ENCODE results near the gene ADGRB3.
"Not testable (repeated sequence)": the region's sequence is repeated elsewhere in the genome, so short reads cannot be mapped to it uniquely, and the experiment has no call there.

The ADGRB3 gene

DNA sequence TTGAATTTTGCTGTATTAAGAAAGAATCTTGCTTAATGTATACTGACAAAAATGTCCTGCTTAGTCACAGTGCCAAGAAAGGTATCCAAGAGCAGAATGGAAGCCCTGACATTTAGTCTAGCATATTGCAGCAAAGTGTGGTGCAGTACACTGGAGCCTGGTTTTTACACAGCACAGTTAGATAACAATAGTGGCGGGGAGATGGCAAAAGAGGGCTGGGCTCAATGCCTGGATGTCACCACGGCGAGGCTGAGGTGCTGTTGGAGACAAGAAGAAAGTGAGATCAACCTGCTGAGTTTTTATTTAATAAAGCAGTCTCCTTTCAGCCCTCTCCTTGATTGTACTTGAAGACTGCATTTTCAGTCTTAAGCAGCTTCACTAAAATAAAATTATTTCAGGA lies 735.7 kb downstream of the ADGRB3 start:
- no peak for DNase-seq

DNA sequence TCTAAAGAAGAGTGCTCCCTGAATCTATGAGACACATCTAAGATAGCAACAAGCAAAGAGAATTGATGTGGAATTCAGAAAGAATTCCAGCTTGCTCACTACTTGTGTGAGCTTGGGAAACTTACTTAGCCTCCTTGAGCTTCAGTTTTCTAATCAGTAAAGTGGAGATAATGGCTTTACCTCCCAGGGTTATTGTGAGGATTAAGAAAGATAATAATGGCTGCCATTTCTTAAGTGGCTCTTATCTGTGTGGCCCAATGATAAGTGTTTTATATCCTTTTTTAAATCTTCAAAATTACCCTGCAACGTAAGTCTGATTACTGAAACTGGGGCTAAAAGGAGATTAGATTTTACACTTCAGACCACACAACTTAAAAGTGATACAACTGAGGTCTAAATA lies 743.2 kb downstream of the ADGRB3 start:
- no peak for DNase-seq

DNA sequence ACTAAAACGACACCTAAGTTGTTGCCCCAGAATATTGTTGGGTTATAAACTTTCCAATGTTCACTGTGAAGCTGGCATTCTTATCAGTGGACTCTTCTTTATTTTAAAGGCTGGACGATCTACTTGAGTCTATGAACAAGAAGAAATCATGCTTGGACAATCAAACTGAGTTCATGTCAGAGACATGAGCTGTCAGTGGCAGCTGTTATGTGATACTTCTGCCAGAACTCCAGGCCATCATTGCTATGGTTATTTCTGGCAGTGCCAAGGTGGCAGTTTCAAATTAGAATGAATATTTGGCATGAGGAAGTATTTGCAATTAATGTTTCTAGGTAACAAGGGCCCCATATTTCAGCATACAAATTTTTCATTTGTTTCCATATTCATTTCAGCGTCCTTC lies 744.4 kb downstream of the ADGRB3 start:
- no peak for DNase-seq

GRCh38 chr6:69383627-69384026 lies 748.5 kb downstream of the ADGRB3 start:
- no peak for DNase-seq

DNA sequence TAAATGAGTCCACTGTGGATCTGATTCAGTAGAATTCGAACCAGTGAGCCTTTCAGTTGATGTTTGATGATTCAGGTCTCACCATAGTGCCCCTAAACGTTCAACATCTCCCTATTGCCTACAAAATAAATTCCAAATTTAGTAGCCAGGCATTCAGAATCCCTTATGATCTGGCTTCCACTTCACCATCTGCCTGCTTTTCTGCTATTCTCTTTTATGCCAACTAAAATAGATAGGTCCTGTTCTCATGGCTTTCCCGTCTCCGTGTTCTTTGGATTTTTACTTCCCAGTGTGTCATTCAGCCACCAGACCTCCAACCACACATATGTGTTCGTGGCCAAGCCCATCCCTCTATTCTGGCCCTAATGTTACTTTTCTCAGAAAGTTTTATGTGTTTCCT lies 751.3 kb downstream of the ADGRB3 start:
- DNase-seq: no peak

- DNase-seq: peak; percentile 31
These were observed 755.0 kb downstream of the ADGRB3 start for GRCh38 chr6:69390125-69390524.

- DNase-seq: no peak
These were observed 756.0 kb downstream of the ADGRB3 start for GRCh38 chr6:69391106-69391505.

DNA sequence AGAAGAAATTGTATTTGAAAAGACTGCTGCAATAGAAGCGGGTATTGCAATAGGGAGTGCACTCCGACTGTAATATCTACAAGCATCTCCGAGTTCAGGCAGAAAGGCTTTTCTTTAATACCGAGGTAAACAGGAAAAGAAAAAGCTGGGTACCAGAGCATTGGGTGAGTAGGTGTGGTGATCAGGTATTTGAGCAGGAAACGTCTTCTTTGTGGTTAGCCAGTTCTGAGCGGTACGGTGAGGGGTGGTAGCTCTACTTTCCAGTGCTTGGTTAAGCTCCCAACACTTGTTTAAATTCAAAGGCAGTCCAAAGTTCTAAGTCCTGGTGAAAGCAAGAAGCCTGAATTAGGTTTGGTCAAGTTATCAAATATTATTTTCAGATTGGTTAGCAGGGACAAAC lies 757.7 kb downstream of the ADGRB3 start:
- DNase-seq: no peak

DNA sequence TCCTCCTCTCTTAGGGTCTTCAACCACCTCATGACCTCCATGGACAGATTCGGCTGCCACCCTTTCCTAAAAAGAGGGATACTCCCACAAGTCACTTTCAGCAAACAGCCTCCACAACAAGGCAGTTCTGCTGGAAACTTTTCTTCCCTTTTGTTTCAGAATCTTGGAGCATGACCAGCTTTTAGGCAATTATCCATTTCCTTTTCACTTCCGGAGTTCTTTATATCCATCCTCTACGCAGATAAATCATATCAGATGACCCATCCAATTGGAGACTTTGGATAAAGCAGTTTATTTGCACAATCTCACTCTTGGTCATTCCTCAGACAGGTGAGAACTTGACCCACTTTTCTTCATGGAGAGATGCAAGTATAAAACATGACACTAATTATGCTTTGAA lies 763.2 kb downstream of the ADGRB3 start:
- DNase-seq: no peak

DNA sequence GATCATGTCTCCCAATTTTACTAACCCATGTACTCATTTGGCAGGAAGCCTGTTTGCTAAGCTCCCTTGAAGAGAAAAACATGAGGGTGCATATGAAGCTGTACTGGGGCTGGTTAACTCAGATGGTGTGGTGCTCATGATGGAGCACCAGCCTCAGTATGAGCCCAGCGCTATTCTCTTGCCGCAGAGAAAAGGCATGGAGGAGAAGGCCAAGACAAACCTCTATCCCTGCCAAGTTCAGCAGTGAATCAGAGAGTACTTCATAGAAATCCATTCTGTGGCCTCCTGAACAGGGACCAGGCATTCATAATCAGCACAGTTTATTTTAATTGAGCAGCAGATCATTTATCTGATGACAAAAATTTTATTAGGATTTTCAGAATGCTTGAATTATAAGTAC lies 763.6 kb downstream of the ADGRB3 start:
- DNase-seq: no peak

DNA sequence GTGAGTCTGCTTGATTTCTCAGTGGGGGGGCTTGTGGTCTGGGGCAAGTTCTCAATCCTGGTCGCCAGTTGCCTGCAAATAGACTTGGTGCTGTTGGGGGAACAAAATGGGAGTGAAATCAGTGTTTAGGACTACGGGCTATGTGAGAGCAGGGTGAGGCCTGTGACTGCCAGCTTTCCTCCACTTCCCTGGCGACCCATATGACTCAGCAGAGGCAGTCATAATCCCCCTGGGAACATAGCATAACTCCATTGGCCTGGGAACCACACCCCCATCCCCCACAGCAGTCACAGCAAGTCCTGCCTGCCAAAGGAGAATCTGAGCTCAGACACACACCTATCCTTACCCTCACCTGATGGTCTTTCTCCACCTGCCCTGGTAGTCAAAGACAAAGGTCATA lies 773.8 kb downstream of the ADGRB3 start:
- no peak for DNase-seq

DNA sequence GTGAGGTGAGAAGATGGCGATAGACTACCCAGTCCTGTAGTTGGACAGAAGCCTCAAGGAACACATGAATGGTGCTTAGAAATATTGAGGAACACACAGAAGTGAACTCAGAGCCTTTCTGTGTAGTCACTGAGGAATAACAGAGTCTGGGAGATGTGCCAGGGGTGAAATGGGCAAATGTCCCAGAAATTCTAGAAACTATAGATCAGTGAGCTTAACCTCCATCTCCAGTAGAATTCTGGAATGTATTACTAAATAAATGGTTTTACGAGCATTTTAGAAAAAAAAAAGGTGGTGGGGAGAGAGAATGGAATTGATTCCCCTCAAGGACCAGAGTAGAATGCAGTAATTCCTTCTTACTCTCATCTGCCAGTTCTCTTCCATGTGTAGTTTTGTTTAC lies 781.7 kb downstream of the ADGRB3 start:
- peak; percentile 76 for DNase-seq

GRCh38 chr6:69421269-69421668 lies 786.2 kb downstream of the ADGRB3 start:
- DNase-seq: no peak

GRCh38 chr6:69422020-69422419 lies 786.9 kb downstream of the ADGRB3 start:
- DNase-seq: no peak

GRCh38 chr6:69422475-69422874 lies 787.4 kb downstream of the ADGRB3 start:
- DNase-seq: no peak

- no peak for DNase-seq
These were observed 788.7 kb downstream of the ADGRB3 start for GRCh38 chr6:69423785-69424184.

DNA sequence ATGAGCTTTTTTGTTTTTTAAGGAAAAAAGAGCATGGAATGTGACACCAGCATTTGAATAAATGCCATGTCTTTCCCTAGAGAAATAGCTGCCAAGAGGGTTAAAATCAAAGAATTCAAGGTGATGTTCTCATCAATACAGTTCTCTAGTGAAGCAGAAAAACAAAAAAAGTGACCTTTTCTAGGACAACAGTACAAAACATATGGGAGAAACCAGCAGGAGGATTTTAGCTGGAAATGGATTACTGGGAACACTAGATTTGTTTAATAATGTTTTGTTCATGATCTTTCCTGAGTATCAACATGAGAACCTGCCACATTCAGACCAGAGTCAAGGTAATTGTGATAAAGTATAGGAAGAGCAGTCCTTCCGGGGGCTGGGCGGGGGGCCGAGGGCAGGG lies 789.5 kb downstream of the ADGRB3 start:
- DNase-seq: no peak

DNA sequence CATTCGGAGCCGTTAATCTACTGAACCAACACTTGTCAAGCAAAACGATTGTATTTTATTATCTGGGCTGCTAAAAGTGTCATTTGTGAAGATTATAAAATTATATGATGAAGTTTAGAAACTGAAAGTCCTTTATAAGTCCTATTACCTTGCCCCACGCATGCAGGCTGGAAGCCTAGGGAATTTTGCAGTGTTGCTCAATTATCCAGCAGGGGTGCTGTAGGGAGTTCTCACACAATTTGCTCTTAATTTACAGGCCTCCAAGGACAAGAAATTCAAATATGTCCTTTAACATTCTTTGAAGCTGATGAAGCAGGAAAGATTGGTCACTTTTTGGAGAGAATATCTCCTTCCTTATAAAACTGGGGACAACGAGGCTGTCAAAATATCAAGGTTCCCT lies 792.8 kb downstream of the ADGRB3 start:
- DNase-seq: no peak

DNA sequence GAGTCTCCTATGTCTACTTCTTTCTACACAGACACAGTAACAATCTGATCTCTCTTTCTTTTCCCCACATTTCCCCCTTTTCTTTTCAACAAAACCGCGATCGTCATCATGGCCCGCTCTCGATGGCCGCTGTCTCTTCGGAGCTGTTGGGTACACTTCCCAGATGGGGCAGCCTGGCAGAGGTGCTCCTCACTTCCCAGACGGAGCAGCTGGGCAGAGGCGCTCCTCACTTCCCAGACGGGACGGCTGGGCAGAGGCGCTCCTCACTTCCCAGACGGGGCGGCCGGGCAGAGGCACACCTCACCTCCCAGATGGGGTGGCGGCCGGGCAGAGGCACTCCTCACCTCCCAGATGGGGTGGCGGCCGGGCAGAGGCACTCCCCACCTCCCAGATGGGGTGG lies 797.1 kb downstream of the ADGRB3 start:
- not testable (repeated sequence) for DNase-seq

- DNase-seq: not testable (repeated sequence)
These were observed 798.0 kb downstream of the ADGRB3 start for GRCh38 chr6:69433116-69433515.

GRCh38 chr6:69438113-69438512 lies 803.0 kb downstream of the ADGRB3 start:
- no peak for DNase-seq
